K562 (cell line): Measurements from ENCODE around the gene ESPN. TPM values are rescaled to one million over a fixed set of nuclear protein-coding genes. Genes with fewer than 3 reads are reported as not detected.

Experiments
- CC2D1A ChIP-seq: fragments of 450-650 bp; IDR thresholded peaks from 2 replicates; pipeline ENCODE4 v1.6.1; 2017; ENCODE audit warnings: mild to moderate bottlenecking
- REST ChIP-seq, 2 experiments: fragments of 450-650 bp; formaldehyde crosslinking in 1 of 2; IDR thresholded peaks; 2 replicates each; pipeline versions ENCODE4 v1.4.0 to v1.6.1; 2014 to 2020; ENCODE audit warnings: mild to moderate bottlenecking in 2 of 2, borderline replicate concordance in 1 of 2, low read depth in 1 of 2
- SP1 ChIP-seq: sonication (generic); formaldehyde crosslinking; IDR thresholded peaks from 2 replicates; pipeline ENCODE4 v1.8.1; 2022; ENCODE audit warnings: mild to moderate bottlenecking, missing genetic modification reagents
- ZBTB7A ChIP-seq: IDR thresholded peaks from 2 replicates; pipeline ENCODE4 v1.6.1; 2011; ENCODE audit warnings: low read depth, mild to moderate bottlenecking, low read length, moderate library complexity, borderline replicate concordance; ENCODE audit not compliant: control insufficient read depth
- polyA plus RNA-seq, 8 experiments: library from polyadenylated mRNA; depleted of rRNA in 4 of 8; stranded (reverse) in 5 of 8; unstranded in 3 of 8; fragments of >200 nt; fragmentation: Nextera tagmentation in 2 of 8; fragmentation: Illumina TruSeq in 1 of 8; extraction: Ambion mirVana in 2 of 8; extraction: Trizol in 1 of 8; gene quantifications; 2 replicates each; pipeline versions ENCODE4 v1.2.1 to v1.2.3, GENCODE V29; 2011 to 2014; ENCODE audit warnings: inconsistent platforms in 1 of 8, missing spikeins in 1 of 8
- total RNA-seq, 7 experiments: library from RNA; depleted of rRNA in 6 of 7; stranded (reverse); fragments of >200 nt in 6 of 7; fragmentation: Illumina TruSeq in 2 of 7; extraction: Trizol in 2 of 7; gene quantifications; 2 replicates each; pipeline versions ENCODE4 v1.2.1 to v1.2.3, GENCODE V29; 2011 to 2021; ENCODE audit warnings: low replicate concordance in 1 of 7
- TF ChIP-seq, protein P1 (sequence below): sonication (generic); formaldehyde crosslinking; IDR thresholded peaks from 2 replicates; pipeline ENCODE4 v1.8.0; 2022; ENCODE audit warnings: mild to moderate bottlenecking, missing genetic modification reagents

Gene ESPN
- total and polyA plus RNA-seq, 9 of the 15 experiments (the other 6 are each of a cell fraction or from before 2014, with no cell fraction given), result 0.07 to 1.2 (median 0.45) TPM; not detected in 3

GRCh38 chr1:6438047-6438525, 13.5 kb downstream of the ESPN start (continued):
- TF ChIP-seq ZBTB7A (peak; percentile 71; the same call in 1 of the 2 replicates), CC2D1A (0 out of 2 replicates have a peak, but pooled peaks have one; percentile 32), SP1 (CRISPR knock-in tag) (peak; percentile 48; the same call in 1 of the 2 replicates), REST (IDR thresholded peaks at IDR 0.05; ENCODE audit: borderline replicate concordance) (peak; percentile 73), REST (CRISPR knock-in tag; IDR thresholded peaks at IDR 0.05; ENCODE audit: low read depth) (no peak)
- TF ChIP-seq, protein P1, sequence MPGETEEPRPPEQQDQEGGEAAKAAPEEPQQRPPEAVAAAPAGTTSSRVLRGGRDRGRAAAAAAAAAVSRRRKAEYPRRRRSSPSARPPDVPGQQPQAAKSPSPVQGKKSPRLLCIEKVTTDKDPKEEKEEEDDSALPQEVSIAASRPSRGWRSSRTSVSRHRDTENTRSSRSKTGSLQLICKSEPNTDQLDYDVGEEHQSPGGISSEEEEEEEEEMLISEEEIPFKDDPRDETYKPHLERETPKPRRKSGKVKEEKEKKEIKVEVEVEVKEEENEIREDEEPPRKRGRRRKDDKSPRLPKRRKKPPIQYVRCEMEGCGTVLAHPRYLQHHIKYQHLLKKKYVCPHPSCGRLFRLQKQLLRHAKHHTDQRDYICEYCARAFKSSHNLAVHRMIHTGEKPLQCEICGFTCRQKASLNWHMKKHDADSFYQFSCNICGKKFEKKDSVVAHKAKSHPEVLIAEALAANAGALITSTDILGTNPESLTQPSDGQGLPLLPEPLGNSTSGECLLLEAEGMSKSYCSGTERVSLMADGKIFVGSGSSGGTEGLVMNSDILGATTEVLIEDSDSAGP (CRISPR knock-in tag), result 0 out of 2 replicates have a peak, but pooled peaks have one; percentile 50
